GM21786 (cell line): Measurements from ENCODE around the gene SNTG2.

Experiments
- ATAC-seq: cut with Tn5 transposase; IDR thresholded peaks from one replicate; pipeline ENCODE4 v1.9.1; 2021; ENCODE audit not compliant: unreplicated experiment

The SNTG2 gene

DNA sequence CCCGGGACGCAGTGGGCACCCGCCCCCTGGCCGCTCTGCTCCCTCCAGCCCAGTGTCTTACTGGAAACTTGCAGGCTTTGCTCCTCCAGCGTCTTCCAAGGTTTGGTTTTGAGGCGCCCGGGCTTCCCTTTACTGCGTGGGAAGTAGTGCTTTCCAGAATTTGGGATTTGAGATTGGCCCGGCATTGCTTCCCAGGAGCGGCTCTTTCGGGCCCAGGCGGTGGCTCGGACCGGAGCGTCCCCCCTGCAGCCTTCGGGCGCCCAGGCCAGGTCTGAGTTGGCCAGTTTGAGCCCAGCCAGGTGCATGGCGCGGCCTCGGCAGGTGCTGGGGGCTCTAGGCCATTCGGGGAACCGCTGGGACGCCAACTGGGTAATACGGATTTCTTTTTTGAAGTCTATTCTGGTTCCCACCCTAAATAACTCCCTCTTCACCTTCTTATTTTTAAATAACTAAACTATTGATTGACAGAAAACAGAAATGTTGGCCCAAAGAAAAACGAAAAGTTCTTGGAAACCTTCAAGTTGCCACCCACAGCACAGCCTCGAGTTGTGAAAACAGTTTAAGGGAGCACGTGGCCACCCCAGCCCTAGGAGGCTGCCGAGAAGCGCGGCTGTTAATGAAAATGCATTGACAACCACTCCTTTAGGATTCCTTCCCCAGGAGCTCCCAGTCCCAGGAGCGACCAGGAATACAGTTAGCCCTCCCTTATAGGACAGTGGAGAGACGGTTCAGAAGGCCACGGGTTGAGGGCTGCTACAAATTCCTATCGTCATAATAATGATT is 766 bp downstream of the SNTG2 start:
- no peak for ATAC-seq

GRCh38 chr2:953408-953807 is 2.8 kb downstream of the SNTG2 start:
- no peak for ATAC-seq

DNA sequence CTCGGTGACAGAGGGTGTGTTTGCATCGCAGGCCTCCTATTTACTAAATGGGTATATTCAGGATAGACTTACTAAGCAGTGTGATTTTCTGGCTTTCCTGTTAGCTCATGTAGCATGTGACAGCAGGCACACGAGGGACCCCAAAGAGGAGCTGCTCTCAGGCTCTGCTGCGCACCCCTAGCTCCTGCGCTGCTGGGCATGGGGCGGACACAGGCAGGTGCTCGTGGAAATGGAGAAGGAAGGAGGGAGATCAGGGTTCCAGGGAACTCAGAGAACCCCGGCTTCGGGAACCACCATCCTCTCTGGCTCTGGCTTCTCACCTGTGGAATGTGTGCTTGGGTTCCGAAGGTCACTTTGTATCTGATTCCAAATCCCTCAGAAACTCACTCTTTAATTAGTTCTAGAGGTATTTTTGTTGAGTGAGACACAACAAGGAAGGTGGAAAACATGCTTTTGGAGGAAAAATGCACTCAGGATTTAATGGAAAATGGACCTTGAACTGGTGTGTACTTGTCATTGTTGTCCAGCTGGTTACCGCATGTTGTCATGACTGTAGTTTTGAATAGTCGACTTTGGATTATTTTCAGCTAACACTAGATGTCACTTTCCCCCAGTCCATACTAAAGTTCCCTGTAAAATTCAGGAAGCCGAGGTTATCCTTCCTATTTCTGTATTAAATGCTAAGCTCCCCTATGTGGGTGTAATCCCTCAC is 3.5 kb downstream of the SNTG2 start:
- no peak for ATAC-seq

GRCh38 chr2:954687-955000 is 4.0 kb downstream of the SNTG2 start:
- no peak for ATAC-seq

- ATAC-seq = no peak
Observed at GRCh38 chr2:955829-956731, 5.4 kb downstream of the SNTG2 start.

GRCh38 chr2:959457-959856 is 8.8 kb downstream of the SNTG2 start:
- ATAC-seq = no peak

DNA sequence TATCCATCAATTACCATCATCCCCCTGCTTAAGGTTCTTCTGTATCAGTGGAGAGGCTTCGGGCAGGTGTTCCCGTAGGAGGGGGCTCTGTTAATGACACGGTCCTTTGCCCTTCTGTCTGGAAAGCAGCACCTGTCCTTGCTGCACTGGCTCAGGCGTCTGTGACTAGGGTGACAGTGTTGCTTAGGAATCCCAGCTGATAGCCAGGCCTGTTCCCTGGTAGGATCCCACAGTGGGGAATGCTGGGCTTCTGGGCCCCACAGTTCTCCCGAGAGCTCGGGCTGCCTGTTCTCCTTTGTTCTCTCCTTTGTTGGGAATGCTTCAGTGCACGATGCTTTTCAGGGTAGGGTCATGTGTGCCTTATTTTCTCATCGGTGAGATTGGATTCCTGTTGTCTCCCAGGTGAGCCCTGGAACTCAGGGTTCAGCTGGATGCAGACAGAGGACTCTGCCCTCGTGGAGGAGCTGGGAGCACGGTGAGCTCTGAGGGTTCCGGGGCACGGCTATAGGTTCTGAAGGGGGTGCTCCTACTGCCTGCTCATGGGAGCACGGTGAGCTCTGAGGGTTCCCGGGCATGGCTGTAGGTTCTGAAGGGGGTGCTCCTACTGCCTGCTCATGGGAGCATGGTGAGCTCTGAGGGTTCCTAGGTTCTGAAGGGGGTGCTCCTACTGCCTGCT is 9.6 kb downstream of the SNTG2 start:
- no peak for ATAC-seq

DNA sequence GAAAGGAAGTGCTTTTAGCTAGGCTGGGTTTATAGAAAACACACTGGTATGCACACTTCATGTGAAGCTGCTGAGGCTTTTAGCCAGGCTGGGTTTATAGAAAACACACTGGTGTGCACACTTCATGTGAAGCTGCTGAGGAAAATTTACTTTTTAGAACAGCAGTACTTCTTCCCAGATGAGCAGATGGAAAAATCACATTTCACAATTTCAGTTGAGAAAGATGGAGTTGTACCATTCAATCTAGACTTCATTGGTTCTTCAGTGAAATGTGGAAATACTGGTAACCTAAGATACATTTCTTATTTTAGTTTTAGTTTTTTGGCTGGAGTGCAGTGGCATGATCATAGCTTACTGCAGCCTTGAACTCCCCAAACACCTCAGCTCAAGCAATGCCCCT is 11.1 kb downstream of the SNTG2 start:
- ATAC-seq = no peak

DNA sequence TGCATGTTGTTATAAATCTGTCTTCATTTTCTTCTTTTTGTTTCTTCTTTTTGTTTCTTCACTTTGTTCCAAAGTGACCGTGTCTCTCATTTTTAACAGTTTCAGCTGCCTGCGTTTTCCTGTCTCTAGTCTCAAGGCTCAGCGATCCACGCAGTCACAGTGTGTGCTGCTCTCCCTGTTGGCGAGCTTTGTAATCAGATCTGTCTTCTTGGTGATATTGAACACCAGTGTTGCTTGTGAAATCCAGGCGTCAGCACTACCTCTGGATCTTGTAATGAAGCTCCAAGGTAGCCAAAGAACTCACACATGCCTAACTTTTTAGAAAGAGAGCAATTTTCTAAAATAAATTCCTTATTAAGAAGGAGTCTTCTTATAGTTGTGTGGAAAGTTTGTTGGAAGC is 13.2 kb downstream of the SNTG2 start:
- ATAC-seq = no peak

GRCh38 chr2:964562-964961 is 13.9 kb downstream of the SNTG2 start:
- ATAC-seq = no peak

GRCh38 chr2:965640-966147 is 15.0 kb downstream of the SNTG2 start:
- ATAC-seq = no peak

DNA sequence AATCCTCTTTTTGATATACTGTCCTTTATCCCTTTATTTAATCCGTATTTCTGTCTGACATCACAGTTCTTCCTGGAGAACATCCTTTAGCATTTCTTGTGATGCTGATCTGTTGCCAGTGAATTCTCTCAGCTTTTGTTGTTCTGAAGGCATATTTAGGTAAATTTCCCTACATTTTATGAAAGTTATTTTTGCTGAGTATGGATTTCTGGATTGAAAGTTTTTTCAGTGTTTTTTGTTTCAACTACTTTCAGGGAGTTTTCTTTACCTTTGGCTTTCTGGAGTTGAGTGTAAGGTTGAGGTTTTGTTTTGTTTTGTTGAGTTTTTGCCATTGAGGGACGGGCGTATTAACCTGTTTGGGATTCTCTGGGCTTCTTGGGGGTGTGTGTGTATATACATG is 22.5 kb downstream of the SNTG2 start:
- no peak for ATAC-seq

- ATAC-seq = peak; percentile 55
Observed at GRCh38 chr2:974054-974453, 23.4 kb downstream of the SNTG2 start.

- no peak for ATAC-seq
Observed at GRCh38 chr2:974502-974901, 23.9 kb downstream of the SNTG2 start.

DNA sequence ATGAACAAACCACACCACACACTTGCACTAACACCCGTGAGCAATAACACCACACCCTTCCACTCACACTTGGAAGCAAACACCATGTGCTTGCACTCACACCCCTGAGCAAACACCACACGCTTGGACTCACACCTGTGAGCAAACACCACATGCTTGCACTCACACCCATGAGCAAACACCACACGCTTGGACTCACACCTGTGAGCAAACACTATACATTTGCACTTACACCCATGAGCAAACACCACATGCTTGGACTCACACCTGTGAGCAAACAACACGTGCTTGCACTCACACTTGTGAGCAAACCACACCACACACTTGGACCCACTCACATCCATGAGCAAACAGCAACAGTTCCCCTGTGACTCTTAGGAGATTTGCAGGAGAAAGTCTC is 24.4 kb downstream of the SNTG2 start:
- no peak for ATAC-seq

DNA sequence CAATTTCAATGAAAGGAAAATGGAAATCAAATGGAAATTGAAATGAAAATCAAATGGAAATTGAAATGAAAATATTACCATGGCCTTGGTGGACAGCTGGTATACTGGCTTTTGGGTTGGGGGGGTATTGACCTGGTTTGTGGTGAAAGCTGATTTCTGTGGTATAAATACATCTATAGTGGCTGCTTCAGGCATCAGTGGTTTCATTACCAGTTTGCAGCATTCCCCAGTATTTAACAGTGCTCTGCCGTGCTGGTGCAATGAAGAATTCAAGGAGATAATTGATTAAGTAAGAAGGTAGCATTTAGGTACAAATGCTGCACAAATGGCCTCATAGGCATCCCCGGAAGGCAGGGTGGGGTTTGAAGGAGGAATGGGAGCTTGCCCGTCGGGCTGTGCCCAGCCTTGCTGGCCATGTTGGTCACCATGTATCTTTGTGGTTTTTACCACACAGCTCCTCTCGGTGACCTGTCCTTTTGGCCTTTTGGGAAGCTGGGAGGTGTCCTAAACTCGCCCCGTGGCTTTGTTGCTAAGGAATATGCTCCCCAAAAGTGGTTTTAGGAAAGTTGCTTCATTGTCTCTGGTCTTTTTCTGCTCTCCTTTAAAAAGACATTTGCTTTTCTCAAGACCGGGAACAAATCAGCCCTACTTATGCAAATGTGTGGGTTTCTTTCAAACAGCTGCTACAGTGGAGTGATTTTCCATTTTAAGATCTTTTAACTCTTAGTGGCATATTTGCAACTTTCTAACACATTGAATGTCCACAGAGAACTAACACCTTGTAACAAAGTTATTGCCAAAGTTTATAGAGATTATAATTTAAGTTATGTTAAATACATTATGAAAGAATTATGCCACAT is 28.6 kb downstream of the SNTG2 start:
- peak; percentile 57 for ATAC-seq

DNA sequence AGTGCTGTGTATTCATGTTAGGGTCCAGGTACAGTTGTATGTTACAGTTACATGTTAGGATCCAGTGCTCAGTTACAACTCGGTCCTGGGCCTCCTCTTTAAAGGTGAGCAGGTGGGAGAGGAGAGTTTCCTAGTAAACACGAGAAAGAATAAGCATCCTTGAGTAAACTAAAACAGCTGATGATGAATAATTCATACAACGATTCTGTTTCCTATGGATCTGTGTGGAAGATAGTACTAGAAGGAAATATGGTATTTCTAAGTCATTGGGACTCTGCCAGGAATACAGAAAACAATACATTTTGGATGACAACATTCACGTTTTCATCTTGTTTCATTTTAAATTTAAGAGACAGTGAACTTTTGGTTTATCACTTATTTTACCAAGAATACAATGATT is 29.5 kb downstream of the SNTG2 start:
- no peak for ATAC-seq

DNA sequence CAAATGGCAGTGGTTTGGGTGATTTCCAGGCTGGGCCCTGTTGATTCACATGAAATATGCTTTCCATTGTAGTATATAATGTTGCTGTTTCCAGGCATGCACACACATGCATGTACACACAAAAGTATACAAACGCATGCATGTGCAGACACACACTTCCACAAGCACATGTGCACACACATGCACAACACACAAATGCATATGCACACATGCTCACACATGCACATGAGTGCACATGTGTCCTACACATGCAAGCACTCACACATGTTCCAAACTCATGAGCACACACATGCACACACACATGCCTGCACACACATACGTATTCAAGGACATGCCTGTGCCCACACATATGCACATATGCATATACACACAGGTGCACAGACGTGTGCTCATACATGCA is 30.6 kb downstream of the SNTG2 start:
- ATAC-seq = no peak

GRCh38 chr2:981759-982158 is 31.1 kb downstream of the SNTG2 start:
- no peak for ATAC-seq

DNA sequence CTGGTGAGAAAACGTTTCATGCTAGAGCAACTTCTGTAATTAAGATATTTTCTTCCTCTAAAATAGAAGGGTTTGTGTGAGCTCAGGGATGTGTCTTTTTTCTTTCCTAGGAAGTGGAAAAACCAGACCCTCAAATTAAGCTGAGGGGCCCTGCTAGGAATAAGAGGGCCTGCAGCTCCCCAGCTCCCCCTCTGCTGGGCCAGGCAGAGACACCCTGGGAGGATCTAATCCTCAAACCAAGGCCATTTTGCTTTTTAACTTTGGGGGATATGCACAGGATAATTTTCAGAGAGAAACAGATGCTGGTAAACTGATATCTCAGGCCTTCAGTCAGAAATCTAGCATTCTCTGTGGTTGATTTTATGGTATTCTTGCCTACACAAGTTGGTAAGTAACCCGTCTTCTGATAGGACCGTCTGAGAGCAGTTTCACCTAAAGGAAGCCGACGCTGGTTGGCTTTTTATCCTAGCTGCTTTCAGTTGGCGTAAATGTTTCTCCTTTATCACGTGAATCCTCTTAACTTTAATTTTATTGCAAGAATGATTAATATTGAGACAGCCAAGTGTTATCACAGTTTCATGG is 34.8 kb downstream of the SNTG2 start:
- no peak for ATAC-seq
